Spleen (tissue), 7 donors: ENCODE data around the gene RNF150.

ENCODE experiments used
- CTCF ChIP-seq, 11 experiments: fragments of 200-600 bp in 7 of 11; fragments of 450-650 bp in 4 of 11; sonication (generic) in 4 of 11; IDR thresholded peaks in 8 of 11; conservative IDR thresholded peaks in 3 of 11; 1 replicate in 7 of 11; 2 replicates in 4 of 11; pipeline versions ENCODE4 v1.4.0 to v1.8.0; 2016 to 2021; ENCODE audit warnings: antibody characterized with exemption in 11 of 11, inconsistent platforms in 4 of 11, mild to moderate bottlenecking in 1 of 11
- POLR2A ChIP-seq, 3 donors: fragments of 450-650 bp; IDR thresholded peaks; one replicate each; pipeline ENCODE4 v1.5.1; 2017; ENCODE audit warnings: antibody characterized with exemption in 3 of 3, mild to moderate bottlenecking in 1 of 3
- donor health status: DM: no; HTN: no; CAD: no; lungs with moderate emphysema.
- donor health status: DM: no; HTN: no; CAD: no.
- donor health status: DM: no; HTN: no; CAD: no.

DNA sequence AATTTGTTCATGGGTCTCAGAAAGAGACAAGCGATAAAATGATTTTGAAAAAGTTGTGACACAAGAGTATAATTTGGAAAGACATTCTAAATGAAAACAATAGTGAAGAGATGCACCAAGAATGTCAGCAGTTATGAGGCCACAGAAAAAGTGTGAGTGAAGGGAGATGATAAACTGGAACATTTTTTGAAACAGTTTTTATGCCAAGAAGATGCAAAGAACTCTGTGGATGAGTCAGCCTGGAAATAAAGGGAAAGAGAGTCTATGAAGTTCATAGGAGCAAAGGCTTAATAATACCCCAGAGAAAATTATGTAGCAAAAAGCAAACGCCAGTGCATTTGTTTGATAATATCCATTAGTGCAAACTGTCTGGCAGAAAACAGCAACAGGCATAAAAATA is 188.7 kb downstream of the RNF150 start:
- TF ChIP-seq POLR2A (IDR thresholded peaks at IDR 0.05): no peak
- no peak for TF ChIP-seq CTCF (IDR thresholded peaks at IDR 0.05 in 8 of 11, conservative IDR thresholded peaks at IDR 0.05 in 3 of 11)
